Smooth muscle cell (in vitro differentiated cells): ENCODE results near the gene ZCCHC17. TPM values are rescaled to one million over a fixed set of nuclear protein-coding genes. Genes with fewer than 3 reads are reported as not detected.

Experiments
- DNase-seq: peaks from one replicate; lab custom pipeline; 2025; ENCODE audit not compliant: unreplicated experiment; lab: John Stamatoyannopoulos, UW
- H2AFZ ChIP-seq: fragments of 200-600 bp; sonication (generic); 2 replicates; pipeline ENCODE4 v1.6.0; 2016; ENCODE audit warnings: antibody characterized with exemption, low read depth, mild to moderate bottlenecking
- H3F3A ChIP-seq: fragments of 200-600 bp; sonication (generic); 2 replicates; pipeline ENCODE4 v1.6.0; 2017; ENCODE audit warnings: antibody characterized with exemption, low read depth
- H3K27ac ChIP-seq: fragments of 200-600 bp; sonication (generic); 2 replicates; pipeline ENCODE4 v1.5.1; 2016; ENCODE audit warnings: low read depth, mild to moderate bottlenecking
- H3K27me3 ChIP-seq: fragments of 200-600 bp; sonication (generic); 2 replicates; pipeline ENCODE4 v1.6.1; 2016; ENCODE audit warnings: low read depth, mild to moderate bottlenecking
- H3K36me3 ChIP-seq: fragments of 200-600 bp; sonication (generic); 2 replicates; pipeline ENCODE4 v1.5.1; 2016; ENCODE audit warnings: low read depth
- H3K4me1 ChIP-seq: fragments of 200-600 bp; sonication (generic); 2 replicates; pipeline ENCODE4 v1.5.1; 2016; ENCODE audit warnings: low read depth
- H3K4me2 ChIP-seq: fragments of 200-600 bp; sonication (generic); 2 replicates; pipeline ENCODE4 v1.6.0; 2016; ENCODE audit warnings: mild to moderate bottlenecking
- H3K4me3 ChIP-seq: fragments of 200-600 bp; sonication (generic); 2 replicates; pipeline ENCODE4 v1.5.1; 2016; ENCODE audit warnings: mild to moderate bottlenecking
- H3K79me2 ChIP-seq: fragments of 200-600 bp; sonication (generic); 2 replicates; pipeline ENCODE4 v1.6.0; 2016; ENCODE audit warnings: low read depth, mild to moderate bottlenecking
- H3K9ac ChIP-seq: fragments of 200-600 bp; sonication (generic); 2 replicates; pipeline ENCODE4 v1.6.0; 2016; ENCODE audit warnings: low read depth
- H3K9me3 ChIP-seq: fragments of 200-600 bp; sonication (generic); replicated peaks from 2 replicates; pipeline ENCODE4 v1.5.1; 2016; ENCODE audit warnings: low read depth
- H4K20me1 ChIP-seq: fragments of 200-600 bp; sonication (generic); 2 replicates; pipeline ENCODE4 v1.6.0; 2016; ENCODE audit warnings: low read depth
- WGBS: methylation state at CpG from one replicate; pipeline ENCODE4 v1.1.7; 2016; ENCODE audit warnings: low lambda C conversion rate; 5-methylcytosine and 5-hydroxymethylcytosine counted together
- polyA plus RNA-seq: library from polyadenylated mRNA; unstranded; fragments of >200 nt; fragmentation: Nextera tagmentation; extraction: Ambion mirVana; gene quantifications from 2 replicates; pipeline ENCODE4 v1.2.1, GENCODE V29; 2016
- total RNA-seq: library from RNA; depleted of rRNA; stranded (reverse); fragments of >200 nt; gene quantifications from 2 replicates; pipeline ENCODE4 v1.2.3, GENCODE V29; 2014
- TF ChIP-seq, protein P1 (sequence below): fragments of 200-600 bp; sonication (generic); IDR thresholded peaks from 2 replicates; pipeline ENCODE4 v1.5.1; 2017; ENCODE audit warnings: borderline replicate concordance, mild to moderate bottlenecking, antibody characterized with exemption; ENCODE audit not compliant: insufficient read depth, poor library complexity, severe bottlenecking

Gene ZCCHC17
- total and polyA plus RNA-seq, 2 experiments from 2014 or later: 34.2 to 47.3 TPM

DNA sequence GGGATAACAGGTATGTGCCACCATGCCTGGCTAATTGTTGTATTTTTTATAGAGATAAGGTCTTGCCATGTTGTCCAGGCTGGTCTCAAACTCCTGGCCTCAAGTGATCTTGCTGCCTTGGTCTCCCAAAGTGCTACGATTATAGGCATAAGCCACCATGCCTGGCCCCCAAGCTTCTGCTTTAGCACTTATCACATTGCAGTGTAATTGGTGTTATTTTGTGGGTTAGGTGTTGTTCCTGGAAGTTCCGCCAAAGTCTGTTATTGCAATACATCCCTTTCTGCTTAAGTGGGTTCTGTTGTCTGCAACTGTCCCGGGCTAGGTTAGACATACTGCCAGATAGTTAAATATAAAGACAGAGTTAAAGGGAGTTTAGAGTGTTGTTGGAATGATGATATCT is 3.4 kb downstream of the ZCCHC17 start:
- 98% methylated on average over 3 of the region's 3 CpGs for WGBS
- H3K9ac ChIP-seq: no peak overlapping the region
- H3K4me3 ChIP-seq: no peak overlapping the region
- DNase-seq: no peak
- no peaks in the 10 kb centered on the region for H3K36me3 ChIP-seq
- no peak overlapping the region for H2AFZ ChIP-seq
- H3K4me1 ChIP-seq: peaks cover 14% of the 10 kb centered on the region
- TF ChIP-seq, protein P1, sequence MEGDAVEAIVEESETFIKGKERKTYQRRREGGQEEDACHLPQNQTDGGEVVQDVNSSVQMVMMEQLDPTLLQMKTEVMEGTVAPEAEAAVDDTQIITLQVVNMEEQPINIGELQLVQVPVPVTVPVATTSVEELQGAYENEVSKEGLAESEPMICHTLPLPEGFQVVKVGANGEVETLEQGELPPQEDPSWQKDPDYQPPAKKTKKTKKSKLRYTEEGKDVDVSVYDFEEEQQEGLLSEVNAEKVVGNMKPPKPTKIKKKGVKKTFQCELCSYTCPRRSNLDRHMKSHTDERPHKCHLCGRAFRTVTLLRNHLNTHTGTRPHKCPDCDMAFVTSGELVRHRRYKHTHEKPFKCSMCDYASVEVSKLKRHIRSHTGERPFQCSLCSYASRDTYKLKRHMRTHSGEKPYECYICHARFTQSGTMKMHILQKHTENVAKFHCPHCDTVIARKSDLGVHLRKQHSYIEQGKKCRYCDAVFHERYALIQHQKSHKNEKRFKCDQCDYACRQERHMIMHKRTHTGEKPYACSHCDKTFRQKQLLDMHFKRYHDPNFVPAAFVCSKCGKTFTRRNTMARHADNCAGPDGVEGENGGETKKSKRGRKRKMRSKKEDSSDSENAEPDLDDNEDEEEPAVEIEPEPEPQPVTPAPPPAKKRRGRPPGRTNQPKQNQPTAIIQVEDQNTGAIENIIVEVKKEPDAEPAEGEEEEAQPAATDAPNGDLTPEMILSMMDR: no peak
- no peaks in the 10 kb centered on the region for H3K9me3 ChIP-seq
- no peaks in the 10 kb centered on the region for H3K27me3 ChIP-seq
- no peak overlapping the region for H3K4me2 ChIP-seq
- peaks cover 48% of the 10 kb centered on the region for H4K20me1 ChIP-seq
- no peak overlapping the region for H3K27ac ChIP-seq
- H3F3A ChIP-seq: no peaks in the 10 kb centered on the region
- peaks cover 71% of the 10 kb centered on the region for H3K79me2 ChIP-seq

DNA sequence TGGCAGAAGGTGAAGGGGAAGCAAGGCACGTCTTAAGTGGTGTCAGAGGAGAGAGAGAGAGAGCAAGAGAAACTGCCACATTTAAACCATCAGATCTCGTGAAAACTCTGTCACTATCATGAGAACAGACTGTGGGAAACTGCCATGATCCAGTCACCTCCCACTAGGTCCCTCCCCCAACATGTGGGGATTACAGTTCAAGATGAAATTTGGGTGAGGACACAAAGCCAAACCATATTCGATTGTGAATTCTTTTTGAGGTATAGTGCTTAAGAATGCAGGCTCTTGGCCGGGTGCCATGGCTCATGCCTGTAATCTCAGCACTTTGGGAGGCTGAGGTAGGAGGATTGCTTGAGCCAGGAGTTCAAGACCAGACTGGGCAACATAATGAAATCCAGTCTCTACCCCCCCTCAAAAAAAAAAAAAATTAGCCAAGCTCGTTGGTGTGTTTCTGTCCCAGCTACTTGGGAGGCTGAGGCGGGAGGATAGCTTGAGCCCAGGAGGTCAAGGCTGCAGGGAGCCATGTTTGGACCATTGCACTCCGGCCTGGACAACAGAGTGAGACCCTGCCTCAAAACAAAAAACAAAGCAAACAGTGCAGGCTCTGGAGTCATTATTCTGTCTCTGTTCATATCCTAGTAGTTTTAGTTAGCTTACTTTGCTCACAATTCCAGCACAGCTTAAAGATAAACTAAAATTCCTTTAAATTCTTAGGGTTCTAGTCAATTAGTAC is 6.0 kb downstream of the ZCCHC17 start:
- no peaks in the 10 kb centered on the region for H3F3A ChIP-seq
- no peak overlapping the region for H3K27ac ChIP-seq
- peaks cover 68% of the 10 kb centered on the region for H3K79me2 ChIP-seq
- H2AFZ ChIP-seq: no peak overlapping the region
- no peak for DNase-seq
- H3K9ac ChIP-seq: no peak overlapping the region
- H3K4me1 ChIP-seq: peaks cover 4% of the 10 kb centered on the region
- no peaks in the 10 kb centered on the region for H3K9me3 ChIP-seq
- TF ChIP-seq, protein P1: no peak
- peaks cover 66% of the 10 kb centered on the region for H4K20me1 ChIP-seq
- H3K4me3 ChIP-seq: no peak overlapping the region
- WGBS: 93% methylated on average over 7 of the region's 7 CpGs
- no peaks in the 10 kb centered on the region for H3K27me3 ChIP-seq
- H3K4me2 ChIP-seq: no peak overlapping the region
- H3K36me3 ChIP-seq: no peaks in the 10 kb centered on the region

GRCh38 chr1:31306278-31306677 is 9.4 kb downstream of the ZCCHC17 start:
- 23% methylated on average over 3 of the region's 3 CpGs for WGBS
- peak overlapping the region; percentile 8 for H2AFZ ChIP-seq
- H3K27me3 ChIP-seq: no peaks in the 10 kb centered on the region

More at GRCh38 chr1:31306278-31306677, 9.4 kb downstream of the ZCCHC17 start:
- H3K9me3 ChIP-seq: no peaks in the 10 kb centered on the region
- peak overlapping the region; percentile 53 for H3K9ac ChIP-seq
- no peak for DNase-seq
- H3K4me3 ChIP-seq: no peak overlapping the region
- H3K79me2 ChIP-seq: peaks cover 41% of the 10 kb centered on the region
- peak overlapping the region; percentile 92 for H3K27ac ChIP-seq
- TF ChIP-seq, protein P1: no peak
- H3K4me2 ChIP-seq: peak overlapping the region; percentile 67
- peaks cover 59% of the 10 kb centered on the region for H4K20me1 ChIP-seq
- H3F3A ChIP-seq: no peaks in the 10 kb centered on the region
- no peaks in the 10 kb centered on the region for H3K4me1 ChIP-seq
- peaks cover 9% of the 10 kb centered on the region for H3K36me3 ChIP-seq
